Stimulated activated CD8-positive, alpha-beta memory T cell treated with anti-CD3 and anti-CD28 coated beads, Interleukin-4, amount 100 ng/mL, for 24 hours (primary cell): ENCODE data around the gene TMPRSS11E.
"Not testable (repeated sequence)": the region's sequence is repeated elsewhere in the genome, so short reads cannot be mapped to it uniquely, and the experiment has no call there.

Experiments used
- DNase-seq: peaks from one replicate; pipeline ENCODE4 v3.0.0-alpha.2; 2020; ENCODE audit warnings: low read depth

The TMPRSS11E gene

DNA sequence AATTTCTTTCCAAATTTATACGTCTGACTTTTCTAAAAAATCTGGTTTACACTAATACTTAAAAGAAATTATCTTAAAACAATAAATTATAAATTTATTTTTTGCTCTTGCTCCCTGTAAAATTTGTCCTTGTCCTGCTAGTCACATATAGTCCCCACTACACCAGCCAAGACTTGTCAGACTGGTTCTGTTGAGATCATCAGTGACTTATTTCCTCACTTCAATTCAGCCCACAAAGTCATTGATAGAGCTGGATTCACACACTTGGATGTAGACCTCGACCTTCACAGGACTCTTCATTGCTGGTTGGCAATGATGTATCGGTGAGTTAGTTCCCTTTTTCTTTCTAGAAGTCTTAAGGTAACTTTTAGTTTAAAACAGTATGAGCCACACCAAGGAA lies at the start of gene TMPRSS11E:
TSS of gene TMPRSS11E (plus strand) at position 263 of the 400 bp plus-strand sequence. CDS start at position 313, 50 bp downstream.
- no peak for DNase-seq

DNA sequence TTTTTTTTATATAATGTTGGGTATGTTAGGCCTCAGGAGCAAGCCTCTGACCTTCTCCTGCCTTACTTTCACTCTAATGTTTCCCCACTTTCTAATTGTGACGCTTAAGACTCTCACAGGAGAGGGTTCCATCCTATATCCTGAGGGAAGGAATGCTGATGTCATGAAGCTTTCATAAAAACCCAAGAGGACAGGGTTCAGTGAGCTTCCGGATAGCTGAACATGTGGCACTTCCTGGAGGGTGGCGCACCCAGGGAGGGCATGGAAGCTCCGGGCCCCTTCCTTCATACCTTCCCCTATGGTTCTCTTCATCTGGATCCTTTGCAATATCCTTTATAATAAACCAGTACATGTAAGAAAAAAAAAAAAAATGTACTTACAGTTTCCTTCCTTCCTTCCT lies 48.0 kb upstream of the TMPRSS11E start:
- no peak for DNase-seq

GRCh38 chr4:68401231-68401630 lies 46.0 kb upstream of the TMPRSS11E start:
- DNase-seq = no peak

GRCh38 chr4:68404153-68404552 lies 43.1 kb upstream of the TMPRSS11E start:
- DNase-seq = no peak

- DNase-seq = not testable (repeated sequence)
These were observed 41.4 kb upstream of the TMPRSS11E start for GRCh38 chr4:68405718-68406478.

- no peak for DNase-seq
These were observed 40.8 kb upstream of the TMPRSS11E start for GRCh38 chr4:68406479-68406859.

- DNase-seq = not testable (repeated sequence)
These were observed 40.0 kb upstream of the TMPRSS11E start for GRCh38 chr4:68407015-68407867.

DNA sequence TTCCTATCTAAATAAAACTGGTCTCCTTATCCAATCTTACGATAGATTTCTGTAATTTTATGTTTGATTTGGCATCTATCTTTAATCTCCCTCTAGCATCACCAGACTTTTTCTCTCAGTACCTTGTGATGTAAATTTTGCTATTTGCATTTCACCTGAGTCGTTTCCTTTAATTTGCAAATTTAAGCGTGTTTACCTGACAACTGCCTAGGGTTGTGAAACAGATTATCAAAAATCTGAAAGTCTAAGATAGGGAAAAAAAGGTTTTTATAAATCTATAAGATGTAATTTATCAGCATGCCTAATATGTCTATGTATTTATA lies 39.4 kb upstream of the TMPRSS11E start:
- DNase-seq = no peak

DNA sequence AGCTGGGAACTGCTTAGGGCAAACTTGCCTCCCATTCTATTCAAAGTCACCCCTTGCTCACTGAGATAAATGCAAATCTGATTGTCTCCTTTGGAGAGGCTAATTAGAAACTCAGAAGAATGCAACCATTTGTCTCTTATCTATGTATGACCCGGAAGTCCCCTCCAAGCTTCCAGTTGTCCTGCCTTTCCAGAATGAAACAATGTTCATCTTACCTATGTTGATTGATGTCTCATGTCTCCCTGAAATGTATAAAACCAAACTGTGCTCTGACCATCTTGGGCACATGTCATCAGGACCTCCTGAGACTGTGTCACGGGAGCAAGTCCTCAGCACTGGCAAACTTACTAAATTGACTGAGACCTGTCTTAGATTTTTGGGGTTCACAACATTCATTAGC lies 37.1 kb upstream of the TMPRSS11E start:
- DNase-seq = no peak

GRCh38 chr4:68410643-68411042 lies 36.6 kb upstream of the TMPRSS11E start:
- DNase-seq = no peak

DNA sequence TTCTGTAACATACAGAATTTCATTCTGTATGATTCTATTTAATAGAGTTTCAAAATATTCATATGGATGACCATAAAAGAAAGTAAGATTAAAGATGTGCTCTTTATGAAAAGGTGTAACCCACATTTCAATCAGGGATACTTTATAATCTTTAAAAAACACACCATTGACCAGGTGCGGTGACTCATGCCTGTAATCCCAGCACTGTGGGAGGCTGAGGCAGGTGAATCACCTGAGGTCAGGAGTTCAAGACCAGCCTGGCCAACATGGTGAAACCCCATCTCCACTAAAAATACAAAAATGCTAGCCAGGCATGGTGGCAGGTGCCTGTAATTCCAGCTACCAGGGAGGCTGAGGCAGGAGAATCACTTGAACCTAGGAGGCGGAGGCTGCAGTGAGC lies 35.2 kb upstream of the TMPRSS11E start:
- not testable (repeated sequence) for DNase-seq

DNA sequence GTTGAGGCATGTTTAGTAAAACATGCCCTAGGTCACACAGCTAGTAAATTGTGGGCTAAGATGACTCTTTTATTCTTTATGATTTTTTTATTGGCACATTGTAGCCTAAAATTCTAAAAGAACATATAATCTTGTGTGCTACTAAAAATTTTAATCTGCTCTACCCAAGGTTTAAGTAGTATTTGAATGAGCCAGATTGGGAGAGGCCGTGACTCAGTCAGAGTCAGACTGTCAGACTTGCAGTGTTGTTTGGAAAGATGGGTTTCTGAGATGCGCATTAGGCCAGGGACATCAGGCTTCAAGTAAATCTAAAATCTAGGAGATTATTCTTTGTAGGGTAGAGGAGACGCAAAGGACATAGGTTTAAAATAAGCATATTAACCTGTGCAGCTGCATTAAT lies 30.7 kb upstream of the TMPRSS11E start:
- DNase-seq = no peak

DNA sequence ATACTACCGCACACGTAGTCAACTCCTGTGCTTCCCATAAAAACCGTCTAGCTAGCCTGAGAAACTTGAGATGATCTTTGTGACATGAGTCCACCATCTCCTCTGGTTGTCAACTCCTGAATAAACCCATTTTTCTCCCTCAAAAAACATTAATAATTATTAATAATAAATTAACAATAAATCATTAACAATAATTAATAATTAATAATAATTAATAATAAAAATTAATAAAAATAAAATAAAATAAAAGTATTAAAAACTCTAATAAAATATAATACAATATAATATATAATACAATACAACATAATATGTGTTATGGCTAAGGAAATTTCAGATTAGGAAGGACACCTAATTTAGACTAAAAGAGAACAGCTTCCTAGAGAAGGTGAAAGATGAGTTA lies 20.7 kb upstream of the TMPRSS11E start:
- no peak for DNase-seq

DNA sequence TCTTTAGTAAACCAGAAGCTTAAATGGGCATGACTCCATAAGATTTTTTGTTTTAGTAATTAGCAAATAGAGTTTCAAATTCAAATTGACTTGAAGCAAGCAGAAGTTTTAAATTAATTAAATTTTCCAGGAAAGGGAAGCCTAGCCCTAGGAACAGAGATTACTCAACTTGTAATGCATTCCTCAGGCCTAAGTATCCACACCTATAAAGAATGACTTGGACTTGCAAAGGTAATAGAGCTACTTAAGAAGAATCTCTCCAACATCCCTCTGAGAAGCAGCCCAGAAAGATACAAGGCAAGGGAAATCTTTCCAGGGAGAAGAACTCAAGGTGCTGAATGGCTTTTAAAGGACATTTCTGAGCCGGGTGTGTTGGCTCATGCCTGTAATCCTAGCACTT lies 16.9 kb upstream of the TMPRSS11E start:
- no peak for DNase-seq

- DNase-seq = no peak
These were observed 14.9 kb upstream of the TMPRSS11E start for GRCh38 chr4:68432320-68432719.

- no peak for DNase-seq
These were observed 13.7 kb upstream of the TMPRSS11E start for GRCh38 chr4:68433582-68433981.

DNA sequence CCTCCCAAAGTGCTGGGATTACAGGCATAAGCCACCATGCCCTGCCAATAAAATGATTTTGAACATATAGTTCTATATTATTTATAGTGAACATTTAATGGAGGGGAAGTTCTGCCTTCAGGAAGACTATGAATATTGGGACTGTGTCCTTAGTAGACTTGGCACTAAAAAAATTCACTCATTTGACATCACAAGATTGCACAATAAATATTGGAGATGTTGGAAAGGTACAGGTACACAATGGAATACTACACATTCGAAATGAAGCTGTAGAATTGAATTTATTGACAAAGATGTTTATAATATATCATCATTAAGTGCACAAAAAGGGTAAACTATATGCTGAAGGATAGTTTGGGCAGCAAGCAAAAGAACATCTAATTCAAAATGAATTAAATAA lies 13.0 kb upstream of the TMPRSS11E start:
- DNase-seq = no peak

DNA sequence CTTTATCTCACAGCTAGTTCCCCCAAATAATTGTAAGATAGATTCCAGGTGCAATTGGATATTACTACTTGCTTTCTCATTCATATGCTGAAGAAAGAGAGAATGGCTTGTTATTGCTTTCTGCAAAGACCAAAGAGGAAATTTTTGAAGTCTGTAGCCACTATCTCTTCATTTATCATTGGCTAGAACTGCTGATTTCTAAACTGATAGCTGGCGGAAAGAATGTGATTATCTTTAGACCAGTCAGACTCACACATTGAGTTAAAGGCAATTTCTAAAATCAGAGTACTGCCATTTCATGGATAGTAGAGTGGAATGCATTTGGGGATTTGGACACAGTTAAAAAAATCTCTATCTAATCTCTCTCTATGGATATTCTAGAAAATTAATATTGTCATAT lies 12.4 kb upstream of the TMPRSS11E start:
- DNase-seq = no peak

DNA sequence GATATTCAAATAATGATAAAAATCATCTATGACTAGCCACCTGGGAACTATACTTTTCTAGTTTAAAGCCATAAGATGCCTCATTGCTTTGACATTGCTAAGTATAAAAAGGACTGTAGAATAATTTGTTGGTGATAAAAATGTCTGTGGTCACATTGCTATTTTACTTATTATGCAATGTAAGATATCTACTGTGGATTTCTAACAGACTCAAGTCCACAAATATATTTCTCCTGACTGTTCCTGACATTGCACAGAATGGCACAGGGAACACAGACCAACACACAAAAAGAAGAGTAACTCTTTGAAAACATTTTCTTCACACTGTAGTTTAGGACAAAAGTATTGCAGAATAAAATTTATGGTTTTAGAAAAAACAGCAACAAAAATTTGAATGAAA lies 2.2 kb upstream of the TMPRSS11E start:
- no peak for DNase-seq

DNA sequence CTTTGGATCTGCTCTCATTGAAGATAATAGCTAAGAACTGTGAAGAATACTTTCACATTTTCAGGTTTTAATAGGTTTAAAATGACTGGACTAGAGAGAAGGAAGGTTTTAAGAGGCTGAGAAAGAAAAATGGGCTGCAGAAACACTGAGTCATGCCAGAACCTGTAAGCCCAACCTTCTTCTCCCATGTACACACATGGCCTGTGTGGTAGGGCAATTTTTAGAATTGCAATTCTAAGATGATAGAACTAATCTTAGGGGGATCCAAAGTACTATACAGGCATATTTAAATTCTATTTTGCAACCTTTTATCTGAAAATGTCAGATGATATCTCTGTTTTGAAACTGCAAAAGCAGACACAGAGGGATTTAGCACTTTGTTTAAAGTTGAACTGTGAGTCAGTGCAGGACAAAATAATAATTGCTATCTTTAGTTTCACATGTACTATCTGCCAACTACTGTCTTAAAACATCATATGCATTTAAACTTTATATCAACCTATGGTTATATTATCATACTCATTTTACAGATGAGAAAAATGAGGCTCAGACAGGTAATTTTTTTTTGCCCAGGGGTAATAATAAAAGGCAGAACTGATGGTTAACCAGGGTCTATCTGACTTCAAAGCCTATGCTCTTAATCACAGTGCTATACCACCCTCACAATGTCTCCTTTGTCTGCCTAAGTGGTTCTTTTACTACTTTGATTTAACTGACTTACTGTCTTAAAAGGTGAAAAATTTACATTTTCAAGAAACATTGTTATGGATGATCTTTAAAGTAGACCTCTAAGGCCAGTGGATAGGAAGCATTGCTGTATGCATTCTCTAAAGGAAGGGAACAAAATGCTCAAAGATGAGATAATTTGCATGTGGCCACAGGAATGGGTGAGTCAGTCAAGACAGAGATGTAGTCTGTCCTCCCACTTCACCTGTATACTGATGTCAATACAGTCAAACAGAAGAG lies 4.3 kb downstream of the TMPRSS11E start:
- no peak for DNase-seq

GRCh38 chr4:68460085-68460484 lies 12.8 kb downstream of the TMPRSS11E start:
- no peak for DNase-seq

DNA sequence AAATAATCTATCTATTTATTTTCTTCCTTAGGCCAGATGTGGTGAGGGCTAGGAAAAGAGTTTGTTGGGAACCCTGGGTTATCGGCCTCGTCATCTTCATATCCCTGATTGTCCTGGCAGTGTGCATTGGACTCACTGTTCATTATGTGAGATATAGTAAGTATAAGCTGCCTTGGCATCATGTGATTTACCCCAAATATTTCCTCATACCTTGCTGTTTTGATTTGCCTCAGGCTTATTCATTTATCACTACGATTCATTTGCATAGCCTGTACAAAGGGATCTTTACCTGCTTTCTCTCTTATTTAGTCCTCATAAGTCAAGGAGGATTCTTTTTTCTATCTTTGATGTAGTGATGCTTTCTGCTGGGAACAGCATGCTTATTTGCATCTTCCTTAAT lies 14.5 kb downstream of the TMPRSS11E start:
- no peak for DNase-seq
